Spleen (tissue), 7 donors: Measurements from ENCODE around the gene WNT2.

ENCODE experiments used
- CTCF ChIP-seq, 11 experiments: fragments of 200-600 bp in 7 of 11; fragments of 450-650 bp in 4 of 11; sonication (generic) in 4 of 11; IDR thresholded peaks in 8 of 11; conservative IDR thresholded peaks in 3 of 11; 1 replicate in 7 of 11; 2 replicates in 4 of 11; pipeline versions ENCODE4 v1.4.0 to v1.8.0; 2016 to 2021; ENCODE audit warnings: antibody characterized with exemption in 11 of 11, inconsistent platforms in 4 of 11, mild to moderate bottlenecking in 1 of 11
- POLR2AphosphoS5 ChIP-seq, 3 donors: sonication (generic); formaldehyde crosslinking; IDR thresholded peaks; one replicate each; pipeline ENCODE4 v1.5.1; 2017; ENCODE audit warnings: antibody characterized with exemption in 3 of 3
- donor health status: DM: no; HTN: no; CAD: no; lungs with moderate emphysema.
- donor health status: DM: no; HTN: no; CAD: no.
- donor health status: DM: no; HTN: no; CAD: no.

- TF ChIP-seq CTCF (IDR thresholded peaks at IDR 0.05 in 8 of 11, conservative IDR thresholded peaks at IDR 0.05 in 3 of 11) (no peak), POLR2AphosphoS5 (IDR thresholded peaks at IDR 0.05) (no peak)
These were observed 58.1 kb downstream of the WNT2 start for GRCh38 chr7:117264716-117265115.
